Measurements from ENCODE around the gene PHF2.

Gene PHF2

DNA sequence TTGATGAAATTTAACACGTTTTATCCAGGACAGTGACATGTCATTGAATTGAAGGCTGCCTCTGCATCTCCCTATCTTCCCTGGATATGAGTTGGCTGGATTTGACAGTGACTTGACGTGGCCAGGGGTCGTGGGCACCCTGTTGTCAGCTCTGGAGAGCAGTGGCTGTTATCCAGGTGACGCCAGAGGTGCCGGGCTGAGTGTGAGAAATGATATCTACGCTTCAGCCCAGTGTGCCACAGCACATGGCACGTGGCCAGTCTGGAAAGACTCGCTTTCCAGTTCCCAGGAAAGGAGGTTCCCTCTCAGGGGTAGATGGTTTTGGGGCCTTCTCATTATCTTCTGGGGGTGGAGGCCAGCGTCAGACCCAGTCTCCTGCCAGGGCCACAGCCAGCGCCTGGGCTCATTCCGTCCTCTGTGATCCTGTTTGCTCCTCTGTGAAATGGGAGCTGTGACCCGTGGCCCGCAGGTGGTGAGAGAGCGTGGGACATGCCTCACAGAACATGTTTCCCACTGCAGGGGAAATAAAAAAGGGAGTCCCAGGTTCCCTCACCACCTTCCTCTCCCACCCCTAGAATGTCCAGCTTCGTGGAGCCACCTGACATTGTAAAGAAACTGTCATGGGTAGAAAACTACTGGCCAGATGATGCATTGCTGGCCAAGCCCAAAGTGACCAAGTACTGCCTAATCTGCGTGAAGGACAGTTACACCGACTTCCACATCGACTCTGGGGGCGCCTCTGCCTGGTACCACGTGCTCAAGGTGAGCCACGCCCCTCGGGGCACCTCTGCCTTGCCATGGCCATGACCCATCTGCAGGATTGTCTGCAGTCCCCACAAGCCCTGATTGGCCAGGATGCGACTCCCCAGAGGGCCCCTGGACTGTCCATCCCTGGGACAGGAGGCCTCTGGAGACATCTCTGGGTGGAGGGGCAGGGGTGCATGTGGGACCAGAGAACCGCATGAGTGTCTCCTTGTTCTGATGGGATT, 76.5 kb downstream of the PHF2 start:
- DNase-seq (ENCODE audit: low read depth), result no peak

DNA sequence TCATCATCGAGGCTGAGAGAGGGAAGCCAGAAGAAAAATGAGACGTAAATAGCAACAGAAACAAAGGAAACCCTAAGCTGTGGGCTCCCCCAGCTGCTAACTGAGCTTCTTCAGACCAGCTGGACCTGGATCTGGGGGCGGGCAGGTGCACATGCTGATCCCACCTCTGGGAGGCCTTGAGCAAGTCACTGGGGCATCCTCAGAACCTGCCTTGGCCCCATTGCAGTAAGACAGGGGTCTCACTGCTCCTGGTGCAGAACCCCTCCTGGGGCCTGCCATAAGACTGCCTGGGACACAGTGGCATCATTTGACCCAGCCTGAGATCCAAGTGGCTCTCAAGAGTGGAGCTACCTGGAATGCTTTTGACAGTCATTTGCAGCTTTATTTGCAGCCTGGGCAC, 77.4 kb downstream of the PHF2 start:
- DNase-seq (ENCODE audit: low read depth), result no peak

DNA sequence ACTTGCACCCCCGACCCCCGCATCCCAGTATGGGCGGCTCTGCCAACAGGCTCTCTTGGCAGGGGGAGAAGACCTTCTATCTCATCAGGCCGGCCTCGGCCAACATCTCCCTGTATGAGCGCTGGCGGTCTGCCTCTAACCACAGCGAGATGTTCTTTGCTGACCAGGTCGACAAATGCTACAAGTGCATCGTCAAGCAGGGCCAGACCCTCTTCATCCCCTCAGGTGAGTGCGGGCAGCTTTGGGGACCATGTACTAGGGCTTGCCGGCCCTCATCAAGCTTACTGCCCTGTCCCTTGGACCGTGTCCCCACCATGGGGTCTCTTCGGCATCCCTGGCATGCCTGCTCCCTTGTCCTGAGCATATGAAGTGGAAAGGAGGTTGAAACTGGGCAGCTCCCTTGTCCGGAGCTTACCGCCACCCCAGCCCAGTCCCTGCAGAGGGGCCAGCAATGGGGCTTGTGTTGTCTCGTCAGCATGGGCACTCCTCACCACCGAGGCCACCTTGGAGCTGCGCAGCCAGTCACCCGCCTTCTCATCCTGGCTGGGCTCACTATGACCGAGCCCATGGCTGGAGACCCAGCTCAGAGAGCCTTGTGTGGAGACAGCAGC, 78.1 kb downstream of the PHF2 start:
- DNase-seq (ENCODE audit: low read depth), result no peak

DNA sequence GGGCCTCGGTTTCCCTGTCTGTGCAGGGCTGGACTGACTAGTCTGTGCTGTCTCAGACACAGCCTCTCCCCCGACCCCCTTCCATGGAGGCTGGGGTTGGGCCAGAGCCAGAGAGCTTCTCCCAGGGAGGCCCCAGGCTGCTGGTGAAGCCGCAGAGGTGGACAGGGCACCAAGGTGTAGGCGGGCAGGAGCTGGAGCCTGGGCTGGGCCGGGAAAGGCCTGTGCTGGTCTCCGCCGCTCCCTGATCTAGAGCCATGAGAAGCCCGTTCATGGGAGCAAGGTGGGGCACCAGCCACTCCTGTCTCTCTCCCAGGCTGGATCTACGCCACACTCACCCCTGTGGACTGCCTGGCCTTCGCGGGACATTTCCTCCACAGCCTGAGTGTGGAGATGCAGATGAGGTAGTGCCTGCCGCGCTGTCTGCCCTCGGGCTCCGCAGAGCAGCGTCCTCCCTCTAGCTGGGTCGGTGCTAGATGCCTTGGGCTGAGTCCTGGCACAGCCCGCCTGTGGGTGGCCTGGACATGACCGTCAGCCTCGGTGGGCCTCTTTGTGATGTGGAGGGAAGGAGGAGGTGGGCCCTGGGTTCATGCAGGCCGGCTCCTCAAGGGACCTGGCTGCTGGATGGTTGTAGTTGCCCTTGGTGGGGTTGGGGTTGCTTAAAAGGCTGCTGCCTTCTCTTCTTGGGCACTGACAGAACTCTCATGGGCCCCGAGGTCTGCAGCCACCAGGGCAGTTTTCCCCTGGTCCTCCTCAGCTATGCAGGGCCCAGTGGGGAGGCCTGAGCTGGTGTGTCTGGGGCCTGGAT, 79.4 kb downstream of the PHF2 start:
- no peak for DNase-seq (ENCODE audit: low read depth)

DNA sequence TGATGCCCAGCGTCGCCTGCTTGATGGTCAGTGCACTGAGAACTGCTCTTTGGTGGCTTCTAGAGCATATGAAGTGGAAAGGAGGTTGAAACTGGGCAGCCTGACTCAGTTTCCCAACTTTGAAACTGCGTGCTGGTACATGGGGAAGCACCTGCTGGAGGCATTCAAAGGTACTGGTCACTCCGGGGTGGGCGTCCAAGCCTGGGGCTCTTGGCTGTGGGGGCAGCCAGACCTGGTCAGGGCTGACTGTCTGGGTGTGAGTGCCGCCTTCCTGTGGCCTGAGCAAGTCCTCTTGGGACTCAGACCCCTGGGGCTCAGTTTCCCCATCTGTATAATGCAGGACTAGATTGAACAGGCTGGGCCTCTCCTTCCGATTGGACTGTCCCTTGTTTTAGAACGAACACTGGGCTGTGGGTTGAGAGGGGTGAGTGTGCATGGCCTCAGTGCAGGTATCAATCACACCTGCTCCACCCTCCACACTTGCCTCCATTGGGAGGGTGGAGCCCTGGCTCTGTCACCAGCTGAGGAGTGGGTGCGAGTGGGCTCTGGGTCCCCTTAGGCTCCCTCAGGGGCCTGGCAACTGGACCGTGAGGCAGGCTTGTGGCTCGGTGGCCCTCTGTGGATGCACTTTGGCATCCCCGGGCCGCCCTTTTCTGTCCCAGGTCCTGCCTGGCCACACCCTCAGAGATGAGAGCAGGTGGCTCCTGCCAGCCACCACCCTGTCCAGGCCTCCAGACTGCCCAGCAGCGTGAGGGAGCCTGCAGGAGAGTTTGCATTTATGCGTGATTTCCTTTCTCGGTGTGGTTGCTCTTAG, 80.2 kb downstream of the PHF2 start:
- DNase-seq (ENCODE audit: low read depth), result no peak

DNA sequence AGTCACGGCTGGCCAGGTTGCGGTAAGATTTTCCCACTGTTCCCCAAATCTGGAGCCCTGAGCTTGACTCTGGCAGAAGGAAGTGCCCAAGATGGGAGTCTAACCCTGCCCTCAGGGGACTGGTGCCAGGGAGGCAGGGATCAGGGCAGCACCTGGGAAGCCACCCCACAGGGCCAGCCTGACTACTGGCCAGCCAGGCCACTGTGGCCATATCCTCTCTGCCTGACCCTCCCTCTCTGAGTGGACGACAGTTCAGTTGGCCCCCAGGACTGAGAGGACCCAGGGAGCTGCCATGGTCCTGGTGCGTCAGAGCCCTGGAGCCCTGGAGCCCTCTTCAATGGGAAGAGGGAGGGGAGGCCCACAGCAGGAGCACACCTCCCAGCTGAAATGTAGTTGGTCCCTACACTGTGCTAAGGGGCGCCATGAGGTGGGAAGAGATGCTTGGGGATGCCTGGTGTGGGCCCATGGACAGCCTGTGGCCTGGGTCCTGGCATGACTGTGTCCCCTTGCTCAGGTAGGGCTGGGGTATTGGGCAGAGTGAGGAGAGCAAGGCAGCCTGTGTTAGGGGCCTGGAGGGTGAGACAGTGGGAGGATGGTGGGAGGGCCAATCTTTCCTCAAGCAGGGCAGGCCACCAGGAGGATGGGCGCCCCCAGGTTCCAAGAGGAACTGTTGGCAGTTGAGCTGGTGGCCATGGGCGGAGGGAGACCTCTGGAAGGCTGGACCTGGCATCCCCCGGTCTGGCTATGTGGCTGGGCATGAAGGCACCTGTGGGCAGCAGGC, 81.1 kb downstream of the PHF2 start:
- DNase-seq (ENCODE audit: low read depth), result no peak

DNA sequence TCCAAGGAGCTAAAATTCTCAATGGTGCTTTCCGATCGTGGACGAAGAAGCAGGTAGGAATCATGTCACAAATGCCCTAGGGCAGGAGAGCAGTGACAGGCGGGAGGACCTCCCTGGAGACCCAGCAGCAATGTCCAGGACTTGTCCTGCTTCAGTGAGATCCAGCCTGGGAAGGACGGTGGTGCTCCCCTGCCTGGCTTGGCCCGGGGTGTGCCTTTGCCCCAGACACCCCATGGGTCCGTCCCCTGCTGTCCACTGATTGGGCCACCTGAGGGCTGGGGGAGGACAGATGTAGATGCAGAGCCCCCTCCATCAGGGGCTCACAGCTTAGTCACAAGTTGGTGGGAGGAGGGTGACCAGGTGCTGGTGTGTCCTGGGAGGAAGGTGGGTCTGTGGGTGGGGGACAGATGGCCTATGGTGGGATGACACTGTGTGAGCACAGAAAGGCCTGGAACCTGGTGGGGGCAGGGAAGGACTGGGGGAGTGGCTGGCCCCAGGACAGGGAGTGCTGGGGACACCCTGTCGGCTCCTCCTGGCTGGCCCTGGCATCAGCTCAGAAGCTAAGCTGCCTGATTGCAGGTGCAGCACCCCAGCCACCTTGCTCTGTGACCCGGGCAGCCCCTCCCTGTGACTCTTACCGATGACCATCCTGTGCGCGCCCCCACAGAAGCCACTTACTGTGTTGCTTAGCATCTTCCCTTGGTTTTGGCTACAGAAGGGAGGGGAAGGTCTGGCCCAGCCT, 82.0 kb downstream of the PHF2 start:
- DNase-seq (ENCODE audit: low read depth), result no peak

DNA sequence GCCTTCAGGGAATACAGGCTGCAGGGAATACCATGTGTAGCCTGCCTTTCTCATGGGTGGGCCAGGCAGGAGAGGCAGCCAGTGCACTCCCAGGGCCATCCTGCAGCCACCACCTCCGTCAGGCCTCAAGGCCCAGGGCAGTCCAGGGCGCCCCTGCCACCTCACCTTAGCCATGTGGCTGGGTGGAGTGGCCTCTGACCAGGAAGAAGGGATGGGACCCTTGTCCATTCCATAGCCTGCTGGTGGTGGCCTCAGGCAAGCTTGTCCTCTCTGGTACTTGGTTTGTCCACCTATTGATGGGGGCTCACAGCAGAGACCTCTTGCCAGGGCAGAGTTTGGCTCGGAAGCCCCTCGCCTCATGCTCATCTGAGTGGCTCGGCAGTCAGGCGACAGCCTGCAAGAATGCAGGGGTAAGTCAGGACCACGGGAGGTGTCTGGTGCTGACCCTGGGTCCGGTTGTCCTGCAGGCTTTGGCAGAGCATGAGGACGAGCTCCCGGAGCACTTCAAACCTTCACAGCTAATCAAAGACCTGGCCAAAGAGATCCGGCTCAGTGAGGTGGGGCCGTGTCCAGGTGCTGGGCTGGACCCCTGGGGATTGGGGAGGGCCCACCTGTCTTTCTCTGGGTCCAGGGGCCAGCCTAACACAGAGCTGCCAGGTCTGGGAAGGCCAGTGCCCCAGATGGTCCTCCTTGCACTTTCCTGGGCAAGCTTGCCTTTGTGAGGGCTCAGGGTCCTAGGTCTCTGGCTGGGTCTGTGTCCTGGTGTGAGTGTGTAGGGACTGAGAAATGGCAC, 82.9 kb downstream of the PHF2 start:
- no peak for DNase-seq (ENCODE audit: low read depth)

DNA sequence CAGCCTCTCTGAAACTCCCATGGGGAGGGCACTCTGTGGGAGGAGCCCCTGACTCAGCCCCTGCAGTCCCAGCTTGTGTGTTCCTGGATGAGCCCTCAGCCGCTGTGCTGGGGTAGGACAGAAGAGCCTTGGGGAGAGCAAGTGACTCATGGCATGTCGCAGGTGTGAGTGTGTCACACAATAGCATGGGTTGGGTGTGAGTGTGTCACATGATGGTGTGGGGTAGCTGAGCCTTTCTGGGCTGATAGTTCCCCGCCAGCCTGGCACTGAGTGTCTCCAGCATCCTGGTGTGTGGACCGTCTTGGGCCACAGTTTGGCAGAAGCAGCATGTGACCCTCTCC, 83.4 kb downstream of the PHF2 start:
- no peak for DNase-seq (ENCODE audit: low read depth)

DNA sequence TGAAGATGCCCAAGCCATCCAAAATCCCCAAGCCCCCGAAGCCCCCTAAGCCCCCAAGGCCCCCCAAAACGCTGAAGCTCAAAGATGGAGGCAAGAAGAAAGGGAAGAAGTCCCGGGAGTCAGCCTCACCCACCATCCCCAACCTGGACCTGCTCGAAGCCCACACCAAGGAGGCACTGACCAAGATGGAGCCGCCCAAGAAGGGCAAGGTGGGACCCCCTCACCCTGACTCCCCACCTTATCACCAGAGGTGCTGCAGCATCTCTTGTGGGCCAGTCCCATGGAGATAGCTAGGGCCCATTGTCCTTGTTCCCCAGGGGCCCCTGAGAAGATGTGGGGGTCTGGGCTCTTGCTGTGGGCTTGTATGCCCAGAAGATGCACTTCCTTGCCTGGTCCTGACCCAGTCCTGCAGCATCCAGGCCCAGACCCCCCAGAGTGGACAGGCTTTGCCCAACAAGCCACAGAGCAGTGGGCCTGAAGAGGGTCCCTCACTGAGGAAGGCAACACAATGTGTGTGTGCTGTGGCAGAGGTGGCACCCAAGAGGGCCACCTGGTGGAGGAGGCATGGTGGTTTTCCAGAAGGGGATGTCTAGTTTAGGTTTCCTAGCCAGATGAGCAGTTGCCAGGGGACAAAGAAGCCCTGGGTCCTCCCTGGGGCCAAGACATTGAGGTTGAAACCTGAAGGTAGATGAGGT, 84.1 kb downstream of the PHF2 start:
- no peak for DNase-seq (ENCODE audit: low read depth)

DNA sequence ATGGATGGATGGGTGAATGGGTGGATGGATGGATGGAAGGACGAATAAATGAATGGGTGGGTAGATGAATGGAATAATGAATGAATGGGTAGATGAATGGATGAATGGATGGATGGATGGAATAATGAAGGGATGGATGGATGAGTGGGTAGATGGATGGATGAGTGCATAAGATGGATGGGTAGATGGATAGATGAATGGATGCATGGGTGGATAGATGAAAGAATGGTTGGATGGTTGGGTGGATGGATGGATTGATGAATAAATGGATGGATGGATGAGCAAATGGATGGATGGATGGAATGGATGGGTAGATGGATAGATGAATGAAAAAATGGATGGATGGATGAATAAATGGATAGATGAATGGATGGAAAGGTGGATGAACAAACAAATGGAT, 85.2 kb downstream of the PHF2 start:
- DNase-seq (ENCODE audit: low read depth), result no peak

DNA sequence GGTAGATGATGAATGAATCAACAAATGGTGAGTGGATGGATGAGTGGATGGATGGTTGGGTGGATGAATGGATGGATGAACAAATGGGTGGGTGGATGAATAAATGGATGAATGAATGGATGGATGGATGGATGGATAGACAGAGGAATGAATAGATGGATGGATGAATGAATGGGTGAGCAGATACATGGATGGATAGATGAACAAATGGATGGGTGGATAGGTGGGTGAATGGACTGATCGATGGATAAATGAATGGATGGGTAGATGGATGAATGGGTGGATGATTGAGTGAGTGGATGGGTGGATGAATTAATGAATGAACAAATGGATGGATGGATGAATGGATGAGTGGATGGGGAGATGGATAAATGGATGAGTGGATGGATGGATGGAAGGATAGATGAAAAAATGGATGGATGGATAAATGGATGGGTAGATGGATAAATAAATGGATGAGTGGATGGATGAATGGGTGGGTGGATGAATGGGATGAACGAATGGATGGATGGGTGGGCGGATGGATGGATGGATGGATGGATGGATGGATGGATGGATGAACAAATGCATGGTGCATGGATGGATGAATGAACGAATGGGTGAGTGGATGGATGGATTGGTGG, 85.7 kb downstream of the PHF2 start:
- no peak for DNase-seq (ENCODE audit: low read depth)

DNA sequence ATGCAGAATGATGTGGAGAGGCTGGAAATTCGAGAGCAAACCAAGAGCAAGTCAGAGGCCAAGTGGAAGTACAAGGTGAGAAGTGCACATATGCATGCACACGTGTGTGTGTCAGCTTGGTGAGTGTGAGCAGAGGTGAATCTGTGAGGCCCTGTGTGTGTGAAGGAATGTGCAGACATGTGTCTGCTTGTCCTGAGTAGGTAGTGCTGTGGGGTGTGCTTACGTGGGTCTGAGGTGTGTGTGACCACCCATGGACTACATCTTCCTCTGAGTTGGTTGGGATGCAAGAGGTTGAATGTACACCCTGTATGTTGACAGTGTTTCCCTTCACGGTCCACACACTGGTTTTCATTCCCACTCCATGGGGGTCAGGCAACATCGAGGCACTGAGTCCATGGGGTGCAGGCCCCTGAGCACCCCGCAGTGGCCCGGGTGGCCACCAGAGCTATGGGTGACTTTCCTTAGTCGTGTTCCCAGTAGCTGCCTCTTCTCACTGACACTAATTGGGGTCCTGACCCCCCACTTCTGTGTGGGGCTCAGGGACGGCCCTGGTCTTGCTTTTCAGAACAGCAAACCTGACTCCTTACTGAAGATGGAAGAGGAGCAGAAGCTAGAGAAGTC, 86.7 kb downstream of the PHF2 start:
- no peak for DNase-seq (ENCODE audit: low read depth)

DNA sequence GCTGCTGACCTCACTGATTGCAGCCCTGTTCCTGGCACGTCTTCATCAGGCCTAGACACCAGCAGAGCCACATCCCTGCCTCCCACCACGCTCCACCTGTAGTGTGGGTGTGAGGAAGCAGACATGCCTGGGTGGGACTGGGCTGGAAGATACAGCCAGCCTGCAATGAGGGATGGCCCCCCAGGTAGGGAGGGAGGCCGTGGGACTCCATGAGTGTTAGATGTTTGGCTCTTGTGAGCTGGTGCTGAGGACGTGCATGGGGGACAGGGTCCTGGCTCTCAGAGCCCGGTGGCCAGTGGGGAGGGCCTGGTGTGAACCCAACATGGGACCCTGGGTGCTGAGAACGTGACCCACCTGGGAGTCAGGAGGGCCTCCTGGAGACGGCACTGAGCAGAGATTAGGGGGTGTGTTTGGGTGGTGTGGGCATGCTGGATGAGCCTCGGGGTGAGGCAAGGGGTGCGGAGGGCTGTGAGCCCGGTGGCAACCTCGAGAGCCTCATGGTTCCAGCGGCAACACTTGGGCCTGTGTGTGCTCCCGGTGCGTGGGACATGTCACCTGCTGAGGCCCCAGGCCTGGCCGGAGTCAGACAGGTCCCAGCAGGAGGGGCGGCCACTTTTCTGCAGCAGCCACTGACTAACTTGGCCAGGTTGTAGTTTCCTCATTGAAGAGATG, 87.6 kb downstream of the PHF2 start:
- DNase-seq (ENCODE audit: low read depth), result no peak

DNA sequence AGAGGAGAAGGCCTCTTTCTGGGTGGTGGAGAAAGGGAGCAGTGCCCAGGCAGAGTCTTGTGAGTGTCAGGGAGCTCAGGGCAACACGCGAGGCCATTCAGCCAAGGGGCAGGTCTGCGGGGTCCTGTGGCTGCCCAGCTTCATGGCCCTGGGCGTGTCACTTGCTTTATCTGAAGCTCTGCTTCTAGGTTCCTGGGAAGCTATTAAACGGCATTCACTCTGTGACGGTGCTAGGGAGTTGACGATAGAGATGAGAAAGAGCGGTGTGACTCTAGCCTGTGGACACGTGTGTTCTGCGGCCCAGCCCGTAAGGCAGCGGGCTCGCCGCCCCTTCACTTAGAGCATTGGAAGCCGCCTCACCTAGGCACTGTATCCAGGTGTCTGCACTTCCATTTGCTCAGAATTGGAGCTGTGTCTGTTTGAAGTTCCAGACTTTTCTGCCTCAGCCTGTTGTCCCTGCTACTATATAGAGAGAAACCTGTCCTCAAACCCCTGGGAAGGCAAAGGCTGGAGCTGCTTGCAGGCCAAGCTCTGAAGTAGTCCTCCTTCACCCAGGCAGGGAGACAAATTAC, 88.3 kb downstream of the PHF2 start:
- no peak for DNase-seq (ENCODE audit: low read depth)

DNA sequence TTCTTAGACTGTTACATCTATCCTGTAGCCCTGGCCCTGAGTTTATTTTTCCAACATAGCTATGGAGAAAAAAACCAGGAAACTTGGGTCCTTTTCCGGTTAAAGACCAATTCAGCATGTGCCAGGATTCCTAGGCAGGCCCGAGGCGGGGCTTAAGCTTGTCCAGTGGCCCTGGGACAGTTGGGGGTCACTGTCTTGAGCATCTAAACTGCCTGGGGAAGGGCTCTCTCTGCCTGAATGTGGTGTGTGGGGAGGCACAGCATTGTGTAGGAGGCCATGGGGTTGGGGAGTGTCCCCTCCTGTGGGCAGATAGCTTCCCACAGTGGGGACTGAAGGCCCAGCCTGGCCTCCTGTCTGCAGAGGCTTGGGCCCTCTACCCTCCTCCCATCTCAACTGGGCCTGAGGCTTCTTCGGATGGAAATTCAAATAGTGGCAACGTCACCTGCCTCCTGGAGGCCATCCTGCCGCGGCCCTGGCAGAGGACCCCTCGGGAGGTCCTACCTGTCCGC, 88.8 kb downstream of the PHF2 start:
- DNase-seq (ENCODE audit: low read depth), result no peak
